Fibroblast of pulmonary artery (primary cell): Measurements from ENCODE around the gene MSI2.
A peak's percentile ranks its signal among the peaks of the same experiment; 100 is the strongest.

ENCODE experiments used
- DNase-seq: peaks from one replicate; pipeline ENCODE4 v3.0.0-alpha.2; 2010; ENCODE audit warnings: low read depth
- H3K4me3 ChIP-seq: replicated peaks from 2 replicates; pipeline ENCODE4 v1.5.1; 2011; ENCODE audit warnings: low read depth, mild to moderate bottlenecking, control low read depth, low read length, moderate library complexity
- CTCF ChIP-seq: IDR thresholded peaks from 2 replicates; pipeline ENCODE4 v1.5.1; 2011; ENCODE audit warnings: mild to moderate bottlenecking, control low read depth, low read length, inconsistent platforms; ENCODE audit errors: missing control alignments

MSI2 gene

GRCh38 chr17:57234061-57234738 is 22.1 kb upstream of the MSI2 start:
- TF ChIP-seq CTCF, result no peak
- DNase-seq, result no peak
- no peak overlapping the region for H3K4me3 ChIP-seq

DNA sequence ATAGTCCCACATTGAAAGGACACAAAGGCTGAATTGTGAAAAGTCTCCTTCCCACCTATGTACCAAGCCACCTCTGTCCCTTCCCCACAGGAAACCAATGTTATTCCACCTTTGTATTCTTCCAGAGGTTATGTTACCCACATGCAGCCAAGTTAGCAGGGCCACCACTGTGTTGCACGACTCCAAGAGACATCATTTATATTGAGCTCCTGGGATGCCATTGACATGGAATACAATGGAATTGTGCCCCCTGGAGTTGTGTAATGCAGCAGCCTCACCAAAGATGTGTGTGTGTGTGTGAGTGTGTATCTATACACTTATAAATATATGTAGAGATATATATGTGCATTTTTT is 21.6 kb upstream of the MSI2 start:
- no peak for TF ChIP-seq CTCF
- DNase-seq, result no peak
- no peak overlapping the region for H3K4me3 ChIP-seq

DNA sequence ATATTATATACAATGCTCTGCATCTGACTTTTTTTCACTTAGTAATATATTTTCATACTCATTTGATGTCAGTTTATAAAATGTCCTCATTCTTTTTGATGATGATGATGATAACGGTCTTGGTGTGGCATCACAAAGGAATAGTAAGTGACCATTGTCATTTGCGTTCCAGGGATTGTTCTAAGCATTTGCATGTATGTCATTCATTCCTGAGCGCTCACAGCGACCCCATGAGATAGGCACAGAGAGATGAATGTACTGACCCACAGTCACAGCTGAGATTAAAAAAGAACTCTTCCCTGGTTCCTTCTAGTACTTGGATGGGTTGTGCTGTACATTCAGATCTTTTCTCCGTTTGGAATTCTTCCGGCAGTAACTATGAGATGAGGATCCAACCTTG is 21.2 kb upstream of the MSI2 start:
- TF ChIP-seq CTCF, result no peak
- DNase-seq, result no peak
- no peak overlapping the region for H3K4me3 ChIP-seq

DNA sequence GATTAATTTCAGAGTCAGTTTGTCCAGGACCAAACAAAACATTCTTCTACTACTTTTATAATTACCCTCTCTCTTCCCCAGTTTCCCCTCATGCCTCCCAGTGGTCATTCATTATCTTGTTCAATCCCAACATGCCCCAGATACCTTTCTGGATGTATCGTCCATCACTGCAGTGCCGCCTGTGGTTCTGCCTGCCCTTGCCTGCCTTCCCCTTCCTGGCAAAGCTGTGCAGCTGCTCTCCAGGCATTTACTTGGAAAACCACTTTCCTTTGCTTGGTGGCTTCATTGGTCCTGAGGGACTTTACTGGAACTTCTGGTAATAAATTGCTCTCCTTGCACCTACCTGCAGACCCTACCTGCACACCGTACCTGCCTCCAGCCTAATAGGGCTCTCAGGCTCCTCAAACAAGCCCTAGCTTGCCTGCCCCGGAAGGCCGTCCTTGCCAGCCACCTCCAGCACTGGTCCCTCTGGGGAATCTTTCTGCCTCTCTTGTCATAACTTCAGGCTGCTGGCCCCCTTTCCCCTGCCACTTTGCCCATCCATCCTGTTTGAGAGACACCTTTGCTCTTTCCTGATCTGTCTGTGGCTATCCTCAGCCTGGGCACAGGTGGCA is 19.5 kb upstream of the MSI2 start:
- H3K4me3 ChIP-seq, result no peak overlapping the region
- no peak for DNase-seq
- no peak for TF ChIP-seq CTCF

DNA sequence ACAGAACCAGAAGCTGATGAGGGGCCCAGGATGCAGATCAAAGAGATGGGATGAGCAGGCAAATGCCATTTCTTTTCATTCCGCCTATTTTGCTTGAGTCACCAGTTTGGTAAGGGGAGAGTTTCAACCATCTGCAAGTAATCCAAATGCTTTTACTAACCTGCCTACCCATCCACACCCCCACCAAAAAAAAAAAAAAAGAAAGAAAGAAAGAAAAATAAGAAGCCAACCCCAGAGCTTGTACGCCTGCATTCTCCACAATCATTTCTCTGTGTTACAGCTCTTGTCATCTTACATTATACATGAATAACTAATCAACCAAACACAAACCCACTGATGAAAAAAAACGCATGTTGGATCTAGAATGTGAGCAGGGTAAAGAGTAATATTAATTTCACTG is 15.7 kb upstream of the MSI2 start:
- no peak for TF ChIP-seq CTCF
- no peak overlapping the region for H3K4me3 ChIP-seq

GRCh38 chr17:57242148-57242547 is 14.2 kb upstream of the MSI2 start:
- TF ChIP-seq CTCF, result no peak
- no peak overlapping the region for H3K4me3 ChIP-seq
- DNase-seq, result no peak

More for the DNA sequence above, 15.7 kb upstream of the MSI2 start:
- DNase-seq, result no peak

- H3K4me3 ChIP-seq, result no peak overlapping the region
- DNase-seq, result peak; percentile 79
- TF ChIP-seq CTCF, result no peak
Observed at GRCh38 chr17:57243171-57243622, 13.1 kb upstream of the MSI2 start.
